Loucy (cell line): ENCODE results near the gene TACC2.

ENCODE experiments used
- CTCF ChIP-seq: fragments of 200-600 bp; sonication (generic); conservative IDR thresholded peaks from 2 replicates; pipeline ENCODE4 v1.5.1; 2014; ENCODE audit warnings: mild to moderate bottlenecking, antibody characterized with exemption, low read length
- EZH2phosphoT487 ChIP-seq: fragments of 200-600 bp; IDR thresholded peaks from 2 replicates; pipeline ENCODE4 v1.6.1; 2018; ENCODE audit warnings: antibody characterized with exemption, mild to moderate bottlenecking, moderate library complexity, borderline replicate concordance

- TF ChIP-seq CTCF (no peak), EZH2phosphoT487 (no peak)
These were observed 67.6 kb downstream of the TACC2 start for GRCh38 chr10:122056431-122057094.
